ENCODE measurements around the gene ITPR3. TPM values are rescaled to one million over a fixed set of nuclear protein-coding genes. Genes with fewer than 3 reads are reported as not detected.
A peak's percentile ranks its signal among the peaks of the same experiment; 100 is the strongest.

The ITPR3 gene
- total RNA-seq, 1 donor from 2014 or later: 17.8 TPM

DNA sequence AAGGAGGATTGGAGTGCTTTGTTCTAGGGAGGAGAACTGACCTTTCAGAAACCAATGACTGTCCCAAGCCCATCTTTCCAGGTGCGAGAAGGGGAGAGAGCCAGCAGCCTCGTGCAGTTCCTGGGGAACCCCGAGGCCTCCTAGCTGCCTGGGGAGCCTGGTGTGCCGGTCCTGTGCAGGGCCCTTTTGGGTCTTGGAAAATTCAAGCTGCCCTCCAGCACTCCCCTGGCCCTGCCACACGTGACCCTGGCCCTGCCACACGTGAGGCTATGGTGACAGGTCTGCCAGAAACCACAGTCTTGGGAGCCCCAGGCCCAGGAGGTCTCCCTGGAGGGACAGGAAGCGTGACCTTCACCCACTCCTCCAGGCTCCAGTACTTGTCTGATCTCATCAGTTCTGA lies 109.9 kb downstream of the ITPR3 start:
- DNase-seq (ENCODE audit: low read depth in 2 of 2): no peak

DNA sequence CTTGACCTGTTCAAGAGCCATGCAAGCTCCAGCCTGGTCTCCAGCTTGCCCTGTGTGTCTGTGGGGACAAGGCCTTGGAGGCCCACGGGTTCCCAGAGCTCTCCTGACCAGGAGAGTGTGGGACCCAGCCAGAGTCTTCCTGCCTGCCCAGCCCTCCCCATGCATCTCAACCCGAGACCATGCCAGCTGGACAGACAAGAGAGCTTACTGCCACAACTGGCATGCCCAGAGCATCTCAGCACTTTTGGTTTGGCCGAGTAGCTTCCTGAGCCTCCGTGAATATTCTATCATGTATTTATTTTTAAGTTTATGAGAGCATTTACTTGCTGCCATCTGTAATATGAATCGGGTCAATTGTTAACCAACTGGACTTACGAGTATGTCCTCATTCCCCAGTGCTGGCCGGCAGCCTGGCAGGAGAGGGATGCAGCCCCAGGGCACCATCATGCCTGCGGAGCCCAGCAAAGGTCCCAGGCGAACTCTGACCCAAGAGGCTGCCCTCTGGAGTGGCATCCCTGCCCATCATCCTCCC lies 110.7 kb downstream of the ITPR3 start:
- no peak for DNase-seq (ENCODE audit: low read depth in 2 of 2)

DNA sequence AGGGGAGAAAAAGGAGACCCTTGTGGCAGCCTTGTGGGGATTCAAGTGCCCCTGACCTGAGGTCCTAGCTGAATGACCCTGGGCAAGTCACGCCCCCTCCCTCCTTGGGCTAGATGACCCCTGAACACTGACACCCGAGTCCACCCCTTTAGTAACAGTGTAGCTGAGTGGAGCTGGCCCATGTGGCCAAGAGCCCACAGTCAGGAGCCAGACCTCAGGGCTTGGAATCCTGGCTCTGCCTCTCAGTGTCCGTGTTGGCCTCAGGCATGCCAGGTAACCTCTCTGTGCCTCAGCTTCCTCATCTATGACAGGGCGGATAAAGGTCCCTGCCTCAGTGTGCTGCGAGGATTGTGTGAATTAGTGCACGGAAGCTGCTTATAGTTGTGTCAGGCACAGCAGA lies 111.3 kb downstream of the ITPR3 start:
- DNase-seq (ENCODE audit: low read depth in 2 of 2): no peak

DNA sequence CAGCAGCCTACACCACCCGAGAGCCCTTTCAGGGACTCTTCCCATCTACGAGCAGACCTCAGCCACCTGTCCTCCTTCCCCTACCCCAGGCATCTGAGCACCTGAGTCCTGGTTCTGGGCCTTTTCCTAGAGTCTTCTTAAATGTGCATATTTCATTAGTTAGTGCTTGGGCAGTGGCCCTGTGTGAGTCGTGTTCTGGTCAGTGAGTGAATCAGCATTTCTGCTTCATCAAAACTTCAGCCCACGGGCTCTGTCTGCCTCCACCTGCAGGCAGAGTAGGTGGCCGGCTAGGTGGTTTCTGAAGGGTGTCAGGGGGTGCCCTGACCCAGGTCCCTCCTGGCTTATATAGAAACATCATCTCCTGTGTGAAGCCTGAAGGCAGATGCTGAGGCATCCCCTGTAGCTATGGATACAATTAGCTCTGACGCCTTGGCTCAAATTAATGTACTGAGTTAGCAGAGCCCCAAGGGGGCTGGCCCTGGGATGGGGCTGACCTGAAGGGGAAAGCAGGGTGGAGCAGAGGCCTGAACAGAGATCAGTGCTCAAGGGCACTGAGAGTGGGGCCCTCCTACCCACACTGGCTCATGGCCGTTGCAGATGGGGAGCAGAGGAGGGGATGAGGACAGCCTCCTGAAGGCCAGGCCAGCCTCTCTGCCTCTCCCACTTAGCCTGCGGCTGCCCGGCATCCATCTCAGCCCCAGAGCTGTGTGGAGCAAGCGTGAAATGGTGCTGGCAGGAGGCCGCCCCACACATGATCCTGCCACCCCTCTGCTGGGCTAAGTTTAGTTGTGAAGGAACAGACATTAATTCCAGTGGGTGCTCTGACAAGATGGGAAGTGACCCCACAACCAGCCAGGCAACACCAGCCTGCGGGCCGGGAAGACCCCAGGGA lies 111.9 kb downstream of the ITPR3 start:
- DNase-seq (ENCODE audit: low read depth in 2 of 2): no peak

DNA sequence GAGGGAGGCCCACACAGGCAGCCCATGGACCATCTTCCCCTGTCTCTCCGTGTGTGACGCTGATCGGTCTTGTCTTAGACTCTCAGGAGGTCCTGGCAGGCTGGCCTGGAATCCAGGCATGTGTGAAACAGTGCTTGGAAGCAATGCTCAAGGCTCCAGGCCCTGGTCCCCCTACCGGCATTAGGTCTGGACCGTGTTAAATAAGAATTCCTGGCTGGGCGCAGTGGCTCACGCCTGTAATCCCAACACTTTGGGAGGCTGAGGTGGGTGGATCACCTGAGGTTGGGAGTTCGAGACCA lies 112.5 kb downstream of the ITPR3 start:
- no peak for DNase-seq (ENCODE audit: low read depth in 2 of 2)

DNA sequence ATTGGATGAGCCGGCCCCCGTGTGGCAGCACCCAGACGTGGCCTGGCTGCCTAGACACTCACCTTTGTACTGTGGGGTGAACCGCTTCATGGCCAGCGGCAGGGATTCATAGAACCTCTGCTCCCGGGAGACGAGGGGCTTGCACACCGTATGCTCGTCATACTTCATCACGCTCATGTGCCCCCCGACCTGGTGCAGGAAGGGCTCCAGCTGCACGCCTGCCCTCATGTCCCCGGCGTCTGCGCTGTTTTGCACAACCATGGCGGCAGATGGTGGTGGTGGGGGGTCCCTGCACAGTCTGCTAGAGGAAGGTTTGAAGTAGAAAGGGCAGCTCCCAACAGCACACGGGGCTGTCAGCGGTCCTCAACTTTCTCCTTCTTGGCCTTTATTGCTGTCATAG lies 114.1 kb downstream of the ITPR3 start:
- no peak for DNase-seq (ENCODE audit: low read depth in 2 of 2)

DNA sequence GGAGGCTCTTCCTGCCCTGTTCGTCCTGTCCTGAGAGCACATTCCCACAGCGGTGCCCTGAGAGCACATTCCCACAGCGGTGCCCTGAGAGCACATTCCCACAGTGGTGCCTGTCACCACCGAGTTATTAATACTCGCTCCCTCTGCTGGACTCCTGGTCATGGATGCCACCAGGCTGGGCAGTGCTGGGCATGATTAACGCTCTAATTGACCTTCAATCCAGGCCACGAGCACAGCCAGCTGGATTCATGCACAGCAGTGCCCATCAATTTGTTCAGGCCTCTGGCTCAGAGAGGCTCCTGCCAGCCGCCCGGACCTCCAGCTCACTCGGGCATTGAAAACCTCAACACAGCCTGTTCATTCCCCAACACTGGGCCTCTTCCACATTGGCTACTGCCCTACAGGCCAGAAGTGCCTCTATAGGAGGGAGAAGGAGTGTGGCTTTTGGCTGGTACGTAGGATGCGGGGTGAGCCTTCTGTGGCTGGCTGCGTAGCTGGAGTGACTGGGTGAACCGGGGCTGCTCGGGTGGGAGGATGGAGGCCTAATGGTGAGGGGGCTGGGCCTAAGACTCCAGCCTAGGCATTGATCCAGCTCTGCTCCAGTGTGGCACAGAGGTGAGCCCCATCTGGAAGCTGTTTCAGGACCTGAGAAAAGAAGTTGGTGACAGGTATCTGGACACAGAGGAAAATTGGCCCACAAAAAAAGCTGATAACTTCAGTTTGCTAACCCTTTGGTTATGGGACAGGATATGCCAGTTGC lies 116.3 kb downstream of the ITPR3 start:
- no peak for DNase-seq (ENCODE audit: low read depth in 2 of 2)

DNA sequence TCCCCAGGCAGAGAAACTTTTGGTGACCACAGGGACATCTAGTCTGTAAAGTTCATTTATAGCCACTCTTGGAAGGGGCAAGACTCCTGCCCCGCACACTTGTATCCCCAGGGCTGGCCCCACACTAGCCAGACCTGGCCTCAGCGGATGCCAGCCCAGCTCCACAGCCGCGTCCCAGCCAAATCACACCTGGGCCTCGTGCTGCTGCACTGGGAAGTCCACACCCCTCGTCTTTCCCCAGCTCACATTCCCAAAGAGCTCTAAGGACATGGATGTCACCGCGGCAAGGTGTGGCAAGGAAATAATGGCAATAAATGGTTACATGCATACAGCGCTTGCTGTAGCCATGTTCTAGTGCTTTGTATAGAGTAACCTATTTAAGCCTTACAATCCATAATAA lies 117.0 kb downstream of the ITPR3 start:
- no peak for DNase-seq (ENCODE audit: low read depth in 2 of 2)

DNA sequence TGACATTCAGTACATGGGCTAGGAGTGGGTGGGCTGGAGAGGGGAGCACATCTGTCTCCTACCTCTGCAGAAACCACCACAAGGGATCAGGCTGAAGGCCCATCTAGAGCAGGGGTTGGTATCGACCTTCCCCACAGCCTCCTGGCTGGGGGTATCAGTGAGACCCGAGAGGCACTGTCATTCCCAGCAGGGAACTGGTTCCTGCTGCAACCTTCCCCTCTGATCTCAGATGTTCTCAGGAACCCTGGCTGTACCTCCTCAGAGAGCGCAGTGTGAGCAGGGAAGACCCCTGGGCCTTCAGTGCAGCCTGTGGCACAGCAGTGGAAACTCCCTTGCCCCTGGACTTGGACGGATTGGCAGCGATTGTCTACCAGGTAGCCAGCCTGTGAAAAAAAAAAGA lies 117.8 kb downstream of the ITPR3 start:
- no peak for DNase-seq (ENCODE audit: low read depth in 2 of 2)

DNA sequence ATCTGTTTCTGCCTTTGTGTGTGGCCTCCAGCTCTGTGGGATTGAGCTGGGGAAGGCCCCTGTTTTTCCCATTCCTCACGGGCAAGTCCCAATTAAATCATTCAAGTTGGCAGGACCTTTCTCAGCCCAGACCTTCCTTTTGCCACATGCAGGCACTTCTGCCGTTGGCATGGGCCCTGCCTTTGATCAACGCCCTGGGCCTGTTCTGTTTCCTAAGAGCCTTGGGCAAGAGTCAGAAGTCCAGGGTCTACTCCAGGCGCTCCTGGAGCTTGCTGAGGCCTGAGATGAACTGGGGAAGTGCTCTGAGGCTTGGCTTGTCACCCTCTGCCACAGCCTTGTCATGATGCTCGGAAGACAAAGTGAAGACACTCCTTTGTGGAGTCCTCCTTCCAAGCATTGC lies 118.4 kb downstream of the ITPR3 start:
- no peak for DNase-seq (ENCODE audit: low read depth in 2 of 2)

DNA sequence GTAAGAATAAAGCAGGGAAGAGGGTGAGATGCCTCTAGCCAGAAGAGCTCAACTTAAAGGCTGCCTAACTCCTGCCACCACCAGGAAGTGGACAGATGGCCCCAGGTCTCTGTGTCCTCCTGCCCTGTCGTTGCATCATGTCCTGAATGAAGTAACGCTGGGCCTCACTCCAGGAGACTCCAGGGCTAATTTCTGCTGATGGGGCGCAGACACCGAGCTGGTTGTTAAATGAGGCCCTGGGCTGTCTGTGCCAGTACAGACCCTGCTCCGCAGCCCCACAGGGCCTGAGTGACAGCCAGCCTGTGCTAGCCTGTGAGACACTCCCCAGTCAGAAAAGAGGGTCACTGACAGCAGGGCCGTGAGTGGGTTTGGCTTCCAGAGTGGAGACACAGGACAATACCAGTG lies 119.1 kb downstream of the ITPR3 start:
- DNase-seq (ENCODE audit: low read depth in 2 of 2): peak in 1 of 2 donors; percentile 18

DNA sequence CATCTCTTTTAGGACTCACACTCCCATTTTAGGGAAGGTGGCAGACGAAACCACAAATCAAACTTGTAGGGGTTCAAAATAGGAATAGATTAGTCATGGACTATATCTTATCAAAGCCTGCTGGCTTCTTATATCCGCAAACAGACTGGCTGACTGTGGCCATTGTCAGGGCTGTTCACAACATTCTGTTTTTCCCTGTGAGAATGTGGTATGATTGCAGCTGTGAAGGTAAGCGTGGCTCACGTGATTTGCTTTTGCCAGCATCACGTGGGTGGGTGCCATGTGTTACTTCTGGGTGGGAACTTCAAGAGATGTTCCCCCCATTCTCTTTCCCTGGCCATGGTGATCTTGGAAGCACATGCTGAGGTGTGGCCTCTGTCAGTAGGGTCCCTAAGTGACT lies 119.7 kb downstream of the ITPR3 start:
- no peak for DNase-seq (ENCODE audit: low read depth in 2 of 2)

DNA sequence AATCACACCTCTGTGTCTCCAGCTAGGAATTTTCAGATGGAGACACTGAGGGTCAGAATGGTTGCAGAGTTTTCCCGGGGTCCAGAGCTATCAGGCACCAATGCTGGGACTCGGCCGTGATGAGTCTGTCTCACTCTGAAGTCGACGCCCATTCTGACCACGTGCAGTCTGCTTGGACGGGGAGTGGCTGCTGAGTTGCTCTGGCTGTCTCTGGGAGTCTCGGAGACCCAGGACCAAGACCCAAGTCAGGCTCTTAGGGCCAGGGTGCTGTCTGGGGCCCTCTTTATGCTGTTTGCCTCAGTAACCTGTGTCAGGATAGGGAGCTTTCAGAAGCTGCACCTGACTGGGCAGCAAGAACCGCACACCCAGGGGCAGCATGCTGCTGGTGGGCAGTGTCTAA lies 121.0 kb downstream of the ITPR3 start:
- DNase-seq (ENCODE audit: low read depth in 2 of 2): peak in 1 of 2 donors; percentile 2

DNA sequence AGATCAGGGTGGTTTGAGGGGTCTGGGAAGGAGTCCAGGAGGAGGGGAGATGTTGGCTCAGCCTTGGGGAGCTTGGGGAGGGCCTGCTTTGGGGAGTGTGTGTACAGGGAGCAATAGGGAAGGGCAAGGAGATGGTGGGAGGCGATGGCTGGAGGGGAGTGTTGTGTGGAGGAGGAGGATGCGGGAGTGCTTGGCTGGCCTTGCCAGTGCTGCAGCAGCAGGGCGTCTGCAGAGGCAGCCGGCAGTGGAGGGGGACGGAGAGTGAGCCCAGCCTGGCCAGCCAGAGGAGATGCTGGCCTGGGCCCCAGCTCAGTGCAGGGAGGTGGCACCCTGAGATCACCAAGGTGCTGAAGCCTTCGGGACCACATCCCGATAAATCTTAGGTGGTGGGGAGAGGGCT lies 121.7 kb downstream of the ITPR3 start:
- no peak for DNase-seq (ENCODE audit: low read depth in 2 of 2)

DNA sequence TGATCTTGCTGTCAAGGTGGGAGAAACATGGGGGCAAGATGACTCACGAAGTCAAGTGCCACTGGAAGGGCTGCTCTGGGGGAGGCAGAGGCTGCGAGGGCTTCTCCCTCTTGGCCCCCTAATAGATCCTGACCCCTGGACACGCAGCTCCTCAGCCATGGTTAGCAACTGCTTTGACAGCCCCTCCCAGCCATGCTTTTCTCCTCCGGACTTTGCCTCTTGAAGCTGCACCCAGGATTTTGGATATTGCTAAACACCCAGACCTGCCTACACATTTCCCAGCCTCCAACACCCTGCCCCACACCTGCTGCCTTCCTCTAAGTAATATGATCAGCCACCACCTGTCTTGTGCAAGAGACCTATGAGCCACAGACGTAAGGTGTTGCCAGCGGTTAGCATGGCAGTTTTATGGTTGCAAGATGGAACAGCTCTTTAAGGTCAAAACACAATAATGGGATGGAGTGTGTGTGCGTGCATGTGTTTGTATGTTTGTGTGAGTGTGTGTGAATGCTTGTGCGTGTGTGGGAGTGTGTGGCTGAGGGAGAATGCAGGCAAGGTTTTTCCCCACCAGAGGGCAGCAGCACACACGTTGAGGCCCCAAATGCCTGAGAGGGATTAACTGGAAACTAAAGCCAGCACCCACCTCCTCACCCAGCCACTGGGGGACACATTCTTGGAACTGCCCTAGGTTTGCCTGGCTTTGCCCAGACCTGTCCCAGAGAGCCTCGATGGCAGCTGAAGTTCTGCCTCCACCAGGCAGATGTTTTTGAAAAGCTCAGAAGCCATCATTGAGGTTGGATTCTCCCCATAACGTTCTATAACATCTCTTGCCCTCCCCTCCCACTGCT lies 123.1 kb downstream of the ITPR3 start:
- DNase-seq (ENCODE audit: low read depth in 2 of 2): peak; percentile 39 to 68

DNA sequence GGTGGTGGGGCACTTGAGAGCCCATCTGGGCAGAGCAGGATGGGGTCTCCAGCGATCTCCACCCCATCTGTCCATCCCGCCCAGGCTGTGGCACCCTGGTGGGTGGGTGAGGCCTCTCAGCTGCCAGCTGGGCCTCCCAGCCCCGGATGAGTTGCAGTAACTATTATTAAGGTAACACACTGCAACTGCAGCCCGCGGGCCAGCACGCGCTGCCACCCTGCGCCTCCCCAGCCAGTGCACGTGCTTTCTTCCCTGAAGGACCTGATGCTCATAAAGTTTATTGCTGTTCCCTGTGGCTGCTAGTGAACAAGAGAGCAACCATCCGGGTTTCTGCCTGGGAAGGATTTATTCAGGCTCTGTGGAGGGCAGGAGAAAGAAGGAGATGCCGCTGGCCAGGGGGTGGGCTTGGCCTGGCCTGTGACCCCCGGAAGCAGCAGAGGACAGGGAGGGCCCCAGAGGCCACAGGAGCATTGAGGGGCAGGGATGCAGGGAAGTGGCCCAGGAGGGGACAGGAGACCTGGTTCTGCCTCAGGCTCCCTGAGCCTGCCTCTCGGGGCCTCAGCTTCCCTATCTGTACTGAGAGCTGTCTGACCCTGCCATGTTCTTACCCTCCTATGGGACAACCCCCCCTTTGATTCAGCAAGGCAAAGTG lies 123.9 kb downstream of the ITPR3 start:
- DNase-seq (ENCODE audit: low read depth in 2 of 2): no peak

DNA sequence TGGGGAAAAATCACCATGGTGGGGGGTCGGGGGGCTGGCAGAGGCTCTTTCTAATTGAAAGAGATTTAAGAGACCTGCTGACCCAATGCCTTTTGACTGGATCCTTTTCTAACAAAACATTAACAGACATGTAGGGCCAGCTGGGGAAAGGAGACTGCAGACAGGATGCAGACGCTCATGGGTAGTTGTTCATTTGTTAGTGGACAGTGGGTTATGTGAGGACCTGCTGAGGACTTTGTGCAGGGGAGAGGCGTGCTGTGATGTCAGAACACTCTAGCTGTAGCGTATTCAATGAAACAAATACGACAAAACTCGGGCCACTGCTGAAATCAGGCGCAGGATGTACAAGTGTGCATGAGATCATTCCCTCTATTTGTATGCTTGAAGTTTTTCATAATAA lies 124.4 kb downstream of the ITPR3 start:
- no peak for DNase-seq (ENCODE audit: low read depth in 2 of 2)
